Activated CD4-positive, alpha-beta T cell treated with anti-CD3 and anti-CD28 coated beads, Interleukin-2, amount 10 ng/mL, durations not matched to agents 24 days and 14 days (primary cell): ENCODE data around the gene UBR1. TPM values are rescaled to one million over a fixed set of nuclear protein-coding genes. Genes with fewer than 3 reads are reported as not detected.
"Not testable (repeated sequence)": the region's sequence is repeated elsewhere in the genome, so short reads cannot be mapped to it uniquely, and the experiment has no call there.

Experiments
- DNase-seq: peaks from one replicate; pipeline ENCODE4 v3.0.0; 2022
- H3K27ac Mint-ChIP-seq: one replicate; pipeline ENCODE4 v1.8.0; 2022; ENCODE audit warnings: mild to moderate bottlenecking, mixed read lengths
- H3K27me3 Mint-ChIP-seq: one replicate; pipeline ENCODE4 v1.8.0; 2022; ENCODE audit warnings: mixed read lengths
- H3K36me3 Mint-ChIP-seq: one replicate; pipeline ENCODE4 v1.8.0; 2022; ENCODE audit warnings: low read depth, mild to moderate bottlenecking, mixed read lengths
- H3K4me1 Mint-ChIP-seq: one replicate; pipeline ENCODE4 v1.8.0; 2021; ENCODE audit warnings: mixed read lengths
- H3K4me3 Mint-ChIP-seq: one replicate; pipeline ENCODE4 v1.8.0; 2022; ENCODE audit warnings: mild to moderate bottlenecking, moderate library complexity, mixed read lengths
- H3K9me3 Mint-ChIP-seq: one replicate; pipeline ENCODE4 v1.8.0; 2021; ENCODE audit warnings: mixed read lengths
- intact Hi-C: fragments of 100-400 bp; cut with micrococcal nuclease; formaldehyde crosslinking; loops from one replicate; pipeline ENCODE4 v1.15.1; 2023
- total RNA-seq: library from RNA; stranded (reverse); gene quantifications from 2 replicates; pipeline ENCODE4 v1.2.3, GENCODE V29; 2022

UBR1 gene
- total RNA-seq, 1 donor from 2014 or later = 34.3 TPM

GRCh38 chr15:43070249-43070648, 35.6 kb downstream of the UBR1 start:
- no peak overlapping the region for H3K4me3 Mint-ChIP-seq
- peaks cover 5% of the 10 kb centered on the region for H3K4me1 Mint-ChIP-seq
- DNase-seq = no peak
- no peaks in the 10 kb centered on the region for H3K9me3 Mint-ChIP-seq
- no peak overlapping the region for H3K27ac Mint-ChIP-seq
- H3K36me3 Mint-ChIP-seq = peaks cover 69% of the 10 kb centered on the region
- H3K27me3 Mint-ChIP-seq = no peaks in the 10 kb centered on the region
- intact Hi-C loops = no loop called here

- Mint-ChIP-seq H3K36me3 (peaks cover 61% of the 10 kb centered on the region), H3K27me3 (no peaks in the 10 kb centered on the region), H3K4me1 (peaks cover 5% of the 10 kb centered on the region), H3K4me3 (no peak overlapping the region), H3K27ac (no peak overlapping the region), H3K9me3 (no peaks in the 10 kb centered on the region)
- DNase-seq = no peak
- intact Hi-C loops = no loop called here
Measured at GRCh38 chr15:43067717-43068461, 37.9 kb downstream of the UBR1 start.

GRCh38 chr15:43056696-43057095, 49.1 kb downstream of the UBR1 start:
- intact Hi-C loops = no loop called here
- Mint-ChIP-seq H3K27me3 (no peaks in the 10 kb centered on the region), H3K36me3 (peaks cover 66% of the 10 kb centered on the region), H3K4me1 (peaks cover 2% of the 10 kb centered on the region), H3K27ac (no peak overlapping the region), H3K4me3 (no peak overlapping the region), H3K9me3 (no peaks in the 10 kb centered on the region)
- DNase-seq = no peak

- H3K9me3 Mint-ChIP-seq = no peaks in the 10 kb centered on the region
- peaks cover 2% of the 10 kb centered on the region for H3K4me1 Mint-ChIP-seq
- DNase-seq = no peak
- H3K27ac Mint-ChIP-seq = no peak overlapping the region
- H3K36me3 Mint-ChIP-seq = peaks cover 55% of the 10 kb centered on the region
- no peak overlapping the region for H3K4me3 Mint-ChIP-seq
- intact Hi-C loops = no loop called here
- H3K27me3 Mint-ChIP-seq = no peaks in the 10 kb centered on the region
Measured at GRCh38 chr15:43052860-43053259, 53.0 kb downstream of the UBR1 start.

GRCh38 chr15:43048935-43049334, 56.9 kb downstream of the UBR1 start:
- no peaks in the 10 kb centered on the region for H3K27me3 Mint-ChIP-seq
- H3K9me3 Mint-ChIP-seq = no peaks in the 10 kb centered on the region
- intact Hi-C loops = no loop called here
- DNase-seq = no peak
- no peak overlapping the region for H3K4me3 Mint-ChIP-seq
- H3K4me1 Mint-ChIP-seq = no peaks in the 10 kb centered on the region
- peaks cover 50% of the 10 kb centered on the region for H3K36me3 Mint-ChIP-seq
- no peak overlapping the region for H3K27ac Mint-ChIP-seq

GRCh38 chr15:43046484-43046883, 59.4 kb downstream of the UBR1 start:
- intact Hi-C loops = no loop called here
- no peak for DNase-seq
- Mint-ChIP-seq H3K27ac (no peak overlapping the region), H3K9me3 (no peaks in the 10 kb centered on the region), H3K27me3 (no peaks in the 10 kb centered on the region), H3K4me1 (peaks cover 2% of the 10 kb centered on the region), H3K4me3 (no peak overlapping the region), H3K36me3 (peaks cover 52% of the 10 kb centered on the region)

GRCh38 chr15:43042885-43043284, 63.0 kb downstream of the UBR1 start:
- H3K27me3 Mint-ChIP-seq = no peaks in the 10 kb centered on the region
- intact Hi-C loops = no loop called here
- H3K9me3 Mint-ChIP-seq = peaks cover 3% of the 10 kb centered on the region
- H3K4me1 Mint-ChIP-seq = peaks cover 2% of the 10 kb centered on the region
- no peak for DNase-seq
- peaks cover 66% of the 10 kb centered on the region for H3K36me3 Mint-ChIP-seq
- no peak overlapping the region for H3K27ac Mint-ChIP-seq
- no peak overlapping the region for H3K4me3 Mint-ChIP-seq

- H3K27me3 Mint-ChIP-seq, H3K4me1 Mint-ChIP-seq, intact Hi-C loops, H3K27ac Mint-ChIP-seq, H3K4me3 Mint-ChIP-seq, H3K9me3 Mint-ChIP-seq, DNase-seq: not testable (repeated sequence)
- H3K36me3 Mint-ChIP-seq = peaks cover 67% of the 10 kb centered on the region
Measured at GRCh38 chr15:43041085-43041484, 64.8 kb downstream of the UBR1 start.

- H3K27me3 Mint-ChIP-seq, intact Hi-C loops: not testable (repeated sequence)
- peaks cover 51% of the 10 kb centered on the region for H3K36me3 Mint-ChIP-seq
Measured at GRCh38 chr15:43035240-43035639, 70.6 kb downstream of the UBR1 start.

GRCh38 chr15:43029476-43029875, 76.4 kb downstream of the UBR1 start:
- no peak overlapping the region for H3K27ac Mint-ChIP-seq

More at GRCh38 chr15:43035240-43035639, 70.6 kb downstream of the UBR1 start:
- not testable (repeated sequence) for H3K4me1 Mint-ChIP-seq, DNase-seq, H3K9me3 Mint-ChIP-seq, H3K27ac Mint-ChIP-seq, H3K4me3 Mint-ChIP-seq

GRCh38 chr15:43025150-43025549, 80.7 kb downstream of the UBR1 start:
- Mint-ChIP-seq H3K36me3 (peaks cover 52% of the 10 kb centered on the region), H3K4me1 (peaks cover 6% of the 10 kb centered on the region), H3K9me3 (no peaks in the 10 kb centered on the region), H3K27me3 (no peaks in the 10 kb centered on the region), H3K27ac (no peak overlapping the region), H3K4me3 (no peak overlapping the region)
- intact Hi-C loops = no loop called here
- DNase-seq = no peak

More at GRCh38 chr15:43029476-43029875, 76.4 kb downstream of the UBR1 start:
- no peak for DNase-seq
- Mint-ChIP-seq H3K36me3 (peaks cover 53% of the 10 kb centered on the region), H3K9me3 (no peaks in the 10 kb centered on the region), H3K27me3 (no peaks in the 10 kb centered on the region), H3K4me3 (no peak overlapping the region), H3K4me1 (peaks cover 6% of the 10 kb centered on the region)
- intact Hi-C loops = no loop called here

GRCh38 chr15:43014671-43015070, 91.2 kb downstream of the UBR1 start:
- H3K4me1 Mint-ChIP-seq = not testable (repeated sequence)

GRCh38 chr15:43009206-43009605, 96.6 kb downstream of the UBR1 start:
- peaks cover 54% of the 10 kb centered on the region for H3K36me3 Mint-ChIP-seq
- no peaks in the 10 kb centered on the region for H3K4me1 Mint-ChIP-seq
- no peaks in the 10 kb centered on the region for H3K27me3 Mint-ChIP-seq
- H3K9me3 Mint-ChIP-seq = no peaks in the 10 kb centered on the region
- intact Hi-C loops = no loop called here
- no peak overlapping the region for H3K27ac Mint-ChIP-seq
- H3K4me3 Mint-ChIP-seq = no peak overlapping the region
- no peak for DNase-seq

More at GRCh38 chr15:43014671-43015070, 91.2 kb downstream of the UBR1 start:
- DNase-seq, intact Hi-C loops, H3K4me3 Mint-ChIP-seq, H3K27me3 Mint-ChIP-seq, H3K27ac Mint-ChIP-seq, H3K9me3 Mint-ChIP-seq: not testable (repeated sequence)
- H3K36me3 Mint-ChIP-seq = peaks cover 37% of the 10 kb centered on the region

- intact Hi-C loops = no loop called here
- Mint-ChIP-seq H3K9me3 (no peaks in the 10 kb centered on the region), H3K36me3 (peaks cover 55% of the 10 kb centered on the region), H3K27me3 (no peaks in the 10 kb centered on the region), H3K4me3 (no peak overlapping the region), H3K4me1 (no peaks in the 10 kb centered on the region), H3K27ac (no peak overlapping the region)
- DNase-seq = no peak
Measured at GRCh38 chr15:43008150-43008549, 97.7 kb downstream of the UBR1 start.

- no peak for DNase-seq
- Mint-ChIP-seq H3K27ac (no peak overlapping the region), H3K36me3 (peaks cover 58% of the 10 kb centered on the region), H3K4me3 (no peak overlapping the region), H3K4me1 (no peaks in the 10 kb centered on the region), H3K27me3 (no peaks in the 10 kb centered on the region), H3K9me3 (no peaks in the 10 kb centered on the region)
- intact Hi-C loops = no loop called here
Measured at GRCh38 chr15:43007551-43007950, 98.3 kb downstream of the UBR1 start.
